HEK293 (cell line): ENCODE measurements around the gene RORC.

ENCODE experiments used
- KLF10 ChIP-seq: fragments of 450-650 bp; IDR thresholded peaks from 2 replicates; pipeline ENCODE4 v1.5.1; 2018; ENCODE audit warnings: missing biosample characterization, mild to moderate bottlenecking, missing genetic modification characterization
- MEIS1 ChIP-seq: sonication (generic); formaldehyde crosslinking; IDR thresholded peaks from 2 replicates; pipeline ENCODE4 v1.8.1; 2022; ENCODE audit warnings: missing genetic modification reagents, mild to moderate bottlenecking, borderline replicate concordance
- PRDM2 ChIP-seq: fragments of 450-650 bp; formaldehyde crosslinking; IDR thresholded peaks from 2 replicates; pipeline ENCODE4 v1.5.1; 2016; ENCODE audit warnings: missing biosample characterization, missing genetic modification characterization, borderline replicate concordance
- TCF7L2 ChIP-seq: IDR thresholded peaks from 2 replicates; pipeline ENCODE4 v1.6.1; 2011; ENCODE audit warnings: low read depth, mild to moderate bottlenecking, inconsistent platforms, low read length, moderate library complexity, borderline replicate concordance
- ZBTB8A ChIP-seq: fragments of 450-650 bp; formaldehyde crosslinking; IDR thresholded peaks from 2 replicates; pipeline ENCODE4 v1.5.1; 2016; ENCODE audit warnings: missing biosample characterization, missing genetic modification characterization
- ZFP69B ChIP-seq: fragments of 450-650 bp; formaldehyde crosslinking; IDR thresholded peaks from 2 replicates; pipeline ENCODE4 v1.5.1; 2016; ENCODE audit warnings: missing biosample characterization, missing genetic modification characterization
- ZNF140 ChIP-seq: fragments of 450-650 bp; formaldehyde crosslinking; IDR thresholded peaks from 2 replicates; pipeline ENCODE4 v1.5.1; 2016; ENCODE audit warnings: missing biosample characterization, missing genetic modification characterization
- ZNF211 ChIP-seq: fragments of 450-650 bp; formaldehyde crosslinking; IDR thresholded peaks from 2 replicates; pipeline ENCODE4 v1.5.1; 2016; ENCODE audit warnings: low read depth, missing biosample characterization, missing genetic modification characterization
- ZNF23 ChIP-seq: fragments of 450-650 bp; formaldehyde crosslinking; IDR thresholded peaks from 2 replicates; pipeline ENCODE4 v1.5.1; 2016; ENCODE audit warnings: missing biosample characterization, missing genetic modification characterization, borderline replicate concordance
- ZNF239 ChIP-seq: fragments of 450-650 bp; formaldehyde crosslinking; IDR thresholded peaks from 2 replicates; pipeline ENCODE4 v1.5.1; 2016; ENCODE audit warnings: missing biosample characterization, missing genetic modification characterization
- ZNF391 ChIP-seq: fragments of 450-650 bp; formaldehyde crosslinking; IDR thresholded peaks from 2 replicates; pipeline ENCODE4 v1.5.1; 2016; ENCODE audit warnings: low read depth, missing biosample characterization, missing genetic modification characterization, borderline replicate concordance
- ZNF394 ChIP-seq: fragments of 450-650 bp; formaldehyde crosslinking; IDR thresholded peaks from 2 replicates; pipeline ENCODE4 v1.5.1; 2016; ENCODE audit warnings: missing biosample characterization, missing genetic modification characterization, mild to moderate bottlenecking, moderate library complexity, borderline replicate concordance
- ZNF488 ChIP-seq: fragments of 450-650 bp; formaldehyde crosslinking; IDR thresholded peaks from 2 replicates; pipeline ENCODE4 v1.5.1; 2016; ENCODE audit warnings: missing biosample characterization, missing genetic modification characterization
- ZNF510 ChIP-seq: fragments of 450-650 bp; formaldehyde crosslinking; IDR thresholded peaks from 2 replicates; pipeline ENCODE4 v1.5.1; 2018; ENCODE audit warnings: mild to moderate bottlenecking, missing genetic modification characterization, missing biosample characterization; ENCODE audit not compliant: insufficient replicate concordance
- ZNF529 ChIP-seq: fragments of 450-650 bp; formaldehyde crosslinking; IDR thresholded peaks from 2 replicates; pipeline ENCODE4 v1.5.1; 2017; ENCODE audit warnings: missing genetic modification characterization, missing biosample characterization; ENCODE audit not compliant: insufficient replicate concordance
- ZNF530 ChIP-seq: fragments of 450-650 bp; formaldehyde crosslinking; IDR thresholded peaks from 2 replicates; pipeline ENCODE4 v1.5.1; 2016; ENCODE audit warnings: low read depth, missing biosample characterization, missing genetic modification characterization
- ZNF555 ChIP-seq: fragments of 450-650 bp; formaldehyde crosslinking; conservative IDR thresholded peaks from 2 replicates; pipeline ENCODE4 v1.5.1; 2017; ENCODE audit warnings: missing biosample characterization, mild to moderate bottlenecking, missing genetic modification characterization, inconsistent platforms
- ZNF654 ChIP-seq: fragments of 450-650 bp; formaldehyde crosslinking; IDR thresholded peaks from 2 replicates; pipeline ENCODE4 v1.5.1; 2016; ENCODE audit warnings: low read depth, missing biosample characterization, missing genetic modification characterization
- ZNF658 ChIP-seq: fragments of 450-650 bp; formaldehyde crosslinking; IDR thresholded peaks from 2 replicates; pipeline ENCODE4; 2016; ENCODE audit warnings: missing biosample characterization, missing genetic modification characterization
- ZNF830 ChIP-seq: fragments of 450-650 bp; IDR thresholded peaks from 2 replicates; pipeline ENCODE4 v1.5.0; 2018; ENCODE audit warnings: missing biosample characterization, missing genetic modification characterization, low read depth, mild to moderate bottlenecking, moderate library complexity
- ZNF837 ChIP-seq: fragments of 450-650 bp; formaldehyde crosslinking; IDR thresholded peaks from 2 replicates; pipeline ENCODE4 v1.5.1; 2016; ENCODE audit warnings: missing biosample characterization, missing genetic modification characterization
- TF ChIP-seq, protein P1 (sequence below): fragments of 450-650 bp; formaldehyde crosslinking; IDR thresholded peaks from 2 replicates; pipeline ENCODE4 v1.5.1; 2016; ENCODE audit warnings: missing biosample characterization, missing genetic modification characterization
- TF ChIP-seq, protein P2 (sequence below): fragments of 450-650 bp; formaldehyde crosslinking; IDR thresholded peaks from 2 replicates; pipeline ENCODE4 v1.5.1; 2016; ENCODE audit warnings: missing biosample characterization, missing genetic modification characterization
- TF ChIP-seq, protein P3 (sequence below): fragments of 450-650 bp; formaldehyde crosslinking; IDR thresholded peaks from 2 replicates; pipeline ENCODE4 v1.5.1; 2016; ENCODE audit warnings: missing biosample characterization, missing genetic modification characterization

RORC gene

DNA sequence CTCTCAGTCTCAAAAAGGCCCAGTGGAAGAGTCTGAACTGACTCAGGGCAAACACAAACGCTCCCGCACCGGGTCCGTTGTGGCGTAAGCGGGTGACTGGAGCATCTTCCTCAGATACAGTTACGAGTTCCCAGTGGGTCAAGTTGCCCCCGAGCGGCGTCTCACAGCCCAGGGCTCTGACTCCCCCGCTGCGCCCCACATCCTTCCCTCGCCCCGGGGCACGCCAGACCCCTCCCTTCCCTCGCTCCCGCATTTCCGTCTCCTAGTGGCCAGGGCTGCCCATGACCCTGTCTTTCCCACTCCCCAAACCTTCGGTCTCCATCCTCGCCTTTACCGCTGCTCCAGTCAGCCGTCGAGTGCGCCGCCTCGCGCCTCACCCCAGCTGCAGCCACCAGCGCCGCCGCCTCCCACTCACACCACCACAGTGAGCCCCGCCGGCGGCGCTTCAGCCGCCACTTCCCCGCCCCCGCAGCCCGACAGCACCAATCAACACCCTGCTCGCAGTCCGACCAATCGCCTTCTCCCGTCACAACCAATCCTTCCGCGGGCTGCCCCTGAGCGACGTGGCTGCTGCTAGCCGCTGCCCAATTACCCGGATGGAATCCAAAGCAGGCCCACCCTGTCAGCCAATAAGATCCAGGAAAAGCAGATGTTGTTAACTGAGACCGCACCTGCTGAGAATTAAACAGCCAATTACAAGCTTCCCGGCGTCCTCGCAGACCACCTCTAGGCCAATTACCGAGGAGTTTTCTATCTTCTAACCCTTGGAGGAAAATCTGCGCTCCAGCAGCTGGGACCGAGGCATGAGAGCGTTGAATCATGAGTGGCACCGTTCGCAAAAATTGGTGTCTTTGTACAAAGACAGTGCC, 41.3 kb downstream of the RORC start, which contains the start of gene TDRKH (continued):
- no peak for TF ChIP-seq ZNF830 (tag by site-specific recombination)
- TF ChIP-seq ZNF658, result no peak
- TF ChIP-seq ZNF140 (tag by site-specific recombination), result no peak
- peak; percentile 94; the same call in 1 of the 2 replicates for TF ChIP-seq ZNF391 (tag by site-specific recombination)
- TF ChIP-seq ZNF394 (tag by site-specific recombination), result peak; percentile 68; the same call in 1 of the 2 replicates
- TF ChIP-seq ZNF239 (tag by site-specific recombination), result no peak
- TF ChIP-seq, protein P1, sequence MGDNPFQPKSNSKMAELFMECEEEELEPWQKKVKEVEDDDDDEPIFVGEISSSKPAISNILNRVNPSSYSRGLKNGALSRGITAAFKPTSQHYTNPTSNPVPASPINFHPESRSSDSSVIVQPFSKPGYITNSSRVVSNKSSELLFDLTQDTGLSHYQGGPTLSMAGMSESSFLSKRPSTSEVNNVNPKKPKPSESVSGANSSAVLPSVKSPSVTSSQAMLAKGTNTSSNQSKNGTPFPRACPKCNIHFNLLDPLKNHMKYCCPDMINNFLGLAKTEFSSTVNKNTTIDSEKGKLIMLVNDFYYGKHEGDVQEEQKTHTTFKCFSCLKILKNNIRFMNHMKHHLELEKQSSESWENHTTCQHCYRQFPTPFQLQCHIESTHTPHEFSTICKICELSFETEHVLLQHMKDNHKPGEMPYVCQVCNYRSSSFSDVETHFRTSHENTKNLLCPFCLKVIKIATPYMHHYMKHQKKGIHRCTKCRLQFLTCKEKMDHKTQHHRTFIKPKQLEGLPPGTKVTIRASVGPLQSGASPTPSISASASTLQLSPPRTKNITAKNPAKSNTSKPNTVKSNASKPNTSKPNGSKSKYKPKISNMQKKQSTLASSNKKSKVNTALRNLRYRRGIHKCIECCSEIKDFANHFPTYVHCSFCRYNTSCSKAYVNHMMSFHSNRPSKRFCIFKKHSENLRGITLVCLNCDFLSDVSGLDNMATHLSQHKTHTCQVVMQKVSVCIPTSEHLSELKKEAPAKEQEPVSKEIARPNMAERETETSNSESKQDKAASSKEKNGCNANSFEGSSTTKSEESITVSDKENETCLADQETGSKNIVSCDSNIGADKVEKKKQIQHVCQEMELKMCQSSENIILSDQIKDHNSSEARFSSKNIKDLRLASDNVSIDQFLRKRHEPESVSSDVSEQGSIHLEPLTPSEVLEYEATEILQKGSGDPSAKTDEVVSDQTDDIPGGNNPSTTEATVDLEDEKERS (tag by site-specific recombination), result 0 out of 2 replicates have a peak, but pooled peaks have one; percentile 21
- TF ChIP-seq, protein P2, sequence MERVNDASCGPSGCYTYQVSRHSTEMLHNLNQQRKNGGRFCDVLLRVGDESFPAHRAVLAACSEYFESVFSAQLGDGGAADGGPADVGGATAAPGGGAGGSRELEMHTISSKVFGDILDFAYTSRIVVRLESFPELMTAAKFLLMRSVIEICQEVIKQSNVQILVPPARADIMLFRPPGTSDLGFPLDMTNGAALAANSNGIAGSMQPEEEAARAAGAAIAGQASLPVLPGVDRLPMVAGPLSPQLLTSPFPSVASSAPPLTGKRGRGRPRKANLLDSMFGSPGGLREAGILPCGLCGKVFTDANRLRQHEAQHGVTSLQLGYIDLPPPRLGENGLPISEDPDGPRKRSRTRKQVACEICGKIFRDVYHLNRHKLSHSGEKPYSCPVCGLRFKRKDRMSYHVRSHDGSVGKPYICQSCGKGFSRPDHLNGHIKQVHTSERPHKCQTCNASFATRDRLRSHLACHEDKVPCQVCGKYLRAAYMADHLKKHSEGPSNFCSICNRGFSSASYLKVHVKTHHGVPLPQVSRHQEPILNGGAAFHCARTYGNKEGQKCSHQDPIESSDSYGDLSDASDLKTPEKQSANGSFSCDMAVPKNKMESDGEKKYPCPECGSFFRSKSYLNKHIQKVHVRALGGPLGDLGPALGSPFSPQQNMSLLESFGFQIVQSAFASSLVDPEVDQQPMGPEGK (tag by site-specific recombination), result peak; percentile 98
- no peak for TF ChIP-seq TCF7L2
- TF ChIP-seq ZBTB8A (tag by site-specific recombination), result peak; percentile 56; the same call in 1 of the 2 replicates
- no peak for TF ChIP-seq ZNF555 (tag by site-specific recombination)
- TF ChIP-seq ZNF530 (tag by site-specific recombination), result no peak
- TF ChIP-seq ZFP69B (tag by site-specific recombination), result peak; percentile 89
- no peak for TF ChIP-seq ZNF654
- no peak for TF ChIP-seq ZNF23 (tag by site-specific recombination)
- TF ChIP-seq MEIS1 (CRISPR knock-in tag), result no peak
- TF ChIP-seq ZNF510 (tag by site-specific recombination), result no peak
- TF ChIP-seq PRDM2 (tag by site-specific recombination), result peak; percentile 55; the same call in 1 of the 2 replicates
- 0 out of 2 replicates have a peak, but pooled peaks have one; percentile 62 for TF ChIP-seq KLF10 (tag by site-specific recombination)
- no peak for TF ChIP-seq ZNF488 (tag by site-specific recombination)
- no peak for TF ChIP-seq ZNF529
- TF ChIP-seq ZNF837 (tag by site-specific recombination), result no peak
- TF ChIP-seq, protein P3, sequence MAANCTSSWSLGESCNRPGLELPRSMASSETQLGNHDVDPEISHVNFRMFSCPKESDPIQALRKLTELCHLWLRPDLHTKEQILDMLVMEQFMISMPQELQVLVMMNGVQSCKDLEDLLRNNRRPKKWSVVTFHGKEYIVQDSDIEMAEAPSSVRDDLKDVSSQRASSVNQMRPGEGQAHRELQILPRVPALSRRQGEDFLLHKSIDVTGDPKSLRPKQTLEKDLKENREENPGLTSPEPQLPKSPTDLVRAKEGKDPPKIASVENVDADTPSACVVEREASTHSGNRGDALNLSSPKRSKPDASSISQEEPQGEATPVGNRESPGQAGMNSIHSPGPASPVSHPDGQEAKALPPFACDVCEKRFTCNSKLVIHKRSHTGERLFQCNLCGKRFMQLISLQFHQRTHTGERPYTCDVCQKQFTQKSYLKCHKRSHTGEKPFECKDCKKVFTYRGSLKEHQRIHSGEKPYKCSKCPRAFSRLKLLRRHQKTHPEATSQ (tag by site-specific recombination), result peak; percentile 71
- no peak for TF ChIP-seq ZNF211 (tag by site-specific recombination)
